ENCODE measurements around the gene NCDN. TPM values are rescaled to one million over a fixed set of nuclear protein-coding genes. Genes with fewer than 3 reads are reported as not detected.

NCDN gene
- total RNA-seq = 34.0 and 34.4 TPM in 2 replicates

GRCh38 chr1:35557611-35558373, at the start of gene NCDN:
TSS of gene NCDN (plus strand) at chr1:35557799. CDS start at chr1:35558191, 392 bp downstream.

GRCh38 chr1:35557118-35557610, 435 bp upstream of the NCDN start, which contains the start of gene KIAA0319L:
TSS of gene KIAA0319L (minus strand) at chr1:35557403. CDS start at chr1:35554491, 2,912 bp downstream.

GRCh38 chr1:35573198-35574124, 15.9 kb downstream of the NCDN start, which contains the start of gene TFAP2E:
TSS of gene TFAP2E (plus strand) at chr1:35573314. CDS start at chr1:35573578, 264 bp downstream.

Other genes starting within 250 kb of the NCDN start
- 39.3 and 51.1 TPM in 2 replicates for gene KIAA0319L, start 396 bp upstream of the NCDN start, total RNA-seq
- 0.32 and 0.61 TPM in 2 replicates for gene TFAP2E, start 15.5 kb downstream of the NCDN start, total RNA-seq
- 19.8 and 24.0 TPM in 2 replicates for gene PSMB2, start 83.7 kb downstream of the NCDN start, total RNA-seq
- 28.6 and 29.9 TPM in 2 replicates for gene C1orf216, start 161.1 kb downstream of the NCDN start, total RNA-seq
- 2.8 and 3.1 TPM in 2 replicates for gene CLSPN, start 212.2 kb downstream of the NCDN start, total RNA-seq

All from hair follicle dermal papilla cell (primary cell).